Colonic mucosa (tissue), 4 donors: ENCODE results near the gene SPRED3. TPM values are rescaled to one million over a fixed set of nuclear protein-coding genes. Genes with fewer than 3 reads are reported as not detected.
"Not testable (repeated sequence)": the region's sequence is repeated elsewhere in the genome, so short reads cannot be mapped to it uniquely, and the experiment has no call there.

Experiments used
- DNase-seq: peaks from one replicate; pipeline ENCODE4 v3.0.0-alpha.2; 2020
- H3K27ac ChIP-seq: fragments of 200-600 bp; one replicate; pipeline ENCODE4 v1.8.0; 2021
- H3K27me3 ChIP-seq: fragments of 200-600 bp; one replicate; pipeline ENCODE4 v1.8.0; 2021
- H3K36me3 ChIP-seq: fragments of 200-600 bp; one replicate; pipeline ENCODE4 v1.8.0; 2021
- H3K4me1 ChIP-seq: fragments of 200-600 bp; one replicate; pipeline ENCODE4 v1.8.0; 2021; ENCODE audit warnings: mild to moderate bottlenecking
- H3K4me3 ChIP-seq: fragments of 200-600 bp; one replicate; pipeline ENCODE4 v1.8.0; 2021
- H3K9ac ChIP-seq, 2 donors: one replicate each; pipeline ENCODE4 v1.7.0; 2013; ENCODE audit warnings: control low read depth in 2 of 2, low read depth in 2 of 2, low read length in 2 of 2
- H3K9me3 ChIP-seq: fragments of 200-600 bp; one replicate; pipeline ENCODE4 v1.8.0; 2021
- intact Hi-C: fragments of 100-400 bp; cut with DNase I; formaldehyde crosslinking; loops from one replicate; pipeline ENCODE4 v1.14.1; 2022
- total RNA-seq, 2 donors: library from RNA; stranded (reverse); fragmentation: NEBNext Ultra II Directional in 1 of 2; extraction: Animal tissue kit (Norgen Biotek cat#: 25700) in 1 of 2; gene quantifications; one replicate each; pipeline ENCODE4 v1.2.1, GENCODE V29; 2021
- TF ChIP-seq, protein P1 (sequence below): fragments of 200-600 bp; IDR thresholded peaks from one replicate; pipeline ENCODE4 v1.8.0; 2022; ENCODE audit warnings: antibody characterized with exemption, mild to moderate bottlenecking
- donor health status: healthy.
- donor health status: DM: no; HTN: no; CAD: no.
- donor health status: DM: no; HTN: no; CAD: no.

The SPRED3 gene
- total RNA-seq, 2 donors from 2014 or later, result 0.61 to 0.99 TPM

DNA sequence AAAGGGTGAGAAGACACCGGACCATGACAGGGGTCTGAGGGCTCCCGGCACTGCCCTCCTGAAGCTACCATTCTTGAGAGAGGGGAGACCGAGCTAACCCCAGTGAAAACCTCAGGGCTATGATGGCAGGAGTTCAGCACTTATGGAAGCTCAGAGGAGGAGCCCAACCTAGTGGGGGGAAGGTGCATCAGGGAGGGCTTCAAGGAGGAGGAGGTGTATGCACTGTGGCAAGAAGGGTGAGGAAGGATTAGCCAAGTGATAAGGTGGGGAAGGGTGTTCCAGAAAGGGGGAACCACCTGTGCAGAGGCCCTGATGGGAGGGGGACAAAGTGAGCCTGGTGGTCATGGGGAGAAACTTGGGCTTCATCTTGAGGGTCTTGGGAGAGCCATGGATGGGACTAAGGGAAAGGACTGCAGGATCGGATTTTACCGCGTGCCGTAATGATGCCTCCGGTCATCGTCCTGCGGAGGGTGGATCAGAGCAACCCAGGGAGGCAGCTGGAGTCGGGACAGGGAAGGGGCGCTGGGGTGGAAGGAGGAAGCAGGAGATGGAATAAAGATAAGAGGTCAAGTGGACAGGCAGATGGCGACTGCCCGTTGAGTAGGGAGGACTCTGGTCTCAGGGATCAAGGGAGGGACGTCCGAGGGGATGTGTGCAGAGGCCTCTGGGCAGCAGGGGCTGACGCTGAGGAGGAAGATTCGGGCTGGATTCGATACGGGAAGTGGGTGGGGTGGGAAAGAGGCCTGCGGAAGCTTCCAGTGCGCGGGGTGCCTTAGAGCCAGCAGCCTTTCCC is 27.5 kb upstream of the SPRED3 start:
- Histone ChIP-seq H3K36me3 (no peaks in the 10 kb centered on the region), H3K4me1 (peaks cover 2% of the 10 kb centered on the region), H3K9ac (peak overlapping the region; percentile 34 to 47), H3K27me3 (peaks cover 4% of the 10 kb centered on the region), H3K27ac (no peak overlapping the region), H3K9me3 (no peaks in the 10 kb centered on the region), H3K4me3 (peak overlapping the region; percentile 62)
- no peak for DNase-seq
- intact Hi-C loops, result no loop called here
- TF ChIP-seq, protein P1, sequence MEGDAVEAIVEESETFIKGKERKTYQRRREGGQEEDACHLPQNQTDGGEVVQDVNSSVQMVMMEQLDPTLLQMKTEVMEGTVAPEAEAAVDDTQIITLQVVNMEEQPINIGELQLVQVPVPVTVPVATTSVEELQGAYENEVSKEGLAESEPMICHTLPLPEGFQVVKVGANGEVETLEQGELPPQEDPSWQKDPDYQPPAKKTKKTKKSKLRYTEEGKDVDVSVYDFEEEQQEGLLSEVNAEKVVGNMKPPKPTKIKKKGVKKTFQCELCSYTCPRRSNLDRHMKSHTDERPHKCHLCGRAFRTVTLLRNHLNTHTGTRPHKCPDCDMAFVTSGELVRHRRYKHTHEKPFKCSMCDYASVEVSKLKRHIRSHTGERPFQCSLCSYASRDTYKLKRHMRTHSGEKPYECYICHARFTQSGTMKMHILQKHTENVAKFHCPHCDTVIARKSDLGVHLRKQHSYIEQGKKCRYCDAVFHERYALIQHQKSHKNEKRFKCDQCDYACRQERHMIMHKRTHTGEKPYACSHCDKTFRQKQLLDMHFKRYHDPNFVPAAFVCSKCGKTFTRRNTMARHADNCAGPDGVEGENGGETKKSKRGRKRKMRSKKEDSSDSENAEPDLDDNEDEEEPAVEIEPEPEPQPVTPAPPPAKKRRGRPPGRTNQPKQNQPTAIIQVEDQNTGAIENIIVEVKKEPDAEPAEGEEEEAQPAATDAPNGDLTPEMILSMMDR, result no peak

DNA sequence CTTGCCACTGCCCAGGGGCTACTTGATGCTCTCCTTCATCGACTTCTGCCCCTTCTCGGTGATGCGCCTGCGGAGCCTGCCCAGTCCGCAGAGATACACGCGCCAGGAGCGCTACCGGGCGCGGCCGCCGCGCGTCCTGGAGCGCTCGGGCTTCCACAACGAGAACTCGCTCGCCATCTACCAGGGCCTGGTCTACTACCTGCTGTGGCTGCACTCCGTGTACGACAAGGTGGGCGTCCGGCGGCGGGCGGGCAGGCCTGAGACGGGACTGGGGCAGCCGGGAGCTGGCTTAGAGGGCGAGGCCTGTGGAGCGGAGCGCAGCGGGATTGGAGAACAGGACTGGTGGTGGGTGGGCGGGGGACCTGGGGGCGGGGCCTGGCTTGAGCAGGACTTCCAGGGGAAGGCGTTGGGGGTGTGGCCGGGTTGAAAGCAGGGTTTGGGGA is 26.8 kb upstream of the SPRED3 start:
- peak overlapping the region; percentile 60 for H3K27ac ChIP-seq

DNA sequence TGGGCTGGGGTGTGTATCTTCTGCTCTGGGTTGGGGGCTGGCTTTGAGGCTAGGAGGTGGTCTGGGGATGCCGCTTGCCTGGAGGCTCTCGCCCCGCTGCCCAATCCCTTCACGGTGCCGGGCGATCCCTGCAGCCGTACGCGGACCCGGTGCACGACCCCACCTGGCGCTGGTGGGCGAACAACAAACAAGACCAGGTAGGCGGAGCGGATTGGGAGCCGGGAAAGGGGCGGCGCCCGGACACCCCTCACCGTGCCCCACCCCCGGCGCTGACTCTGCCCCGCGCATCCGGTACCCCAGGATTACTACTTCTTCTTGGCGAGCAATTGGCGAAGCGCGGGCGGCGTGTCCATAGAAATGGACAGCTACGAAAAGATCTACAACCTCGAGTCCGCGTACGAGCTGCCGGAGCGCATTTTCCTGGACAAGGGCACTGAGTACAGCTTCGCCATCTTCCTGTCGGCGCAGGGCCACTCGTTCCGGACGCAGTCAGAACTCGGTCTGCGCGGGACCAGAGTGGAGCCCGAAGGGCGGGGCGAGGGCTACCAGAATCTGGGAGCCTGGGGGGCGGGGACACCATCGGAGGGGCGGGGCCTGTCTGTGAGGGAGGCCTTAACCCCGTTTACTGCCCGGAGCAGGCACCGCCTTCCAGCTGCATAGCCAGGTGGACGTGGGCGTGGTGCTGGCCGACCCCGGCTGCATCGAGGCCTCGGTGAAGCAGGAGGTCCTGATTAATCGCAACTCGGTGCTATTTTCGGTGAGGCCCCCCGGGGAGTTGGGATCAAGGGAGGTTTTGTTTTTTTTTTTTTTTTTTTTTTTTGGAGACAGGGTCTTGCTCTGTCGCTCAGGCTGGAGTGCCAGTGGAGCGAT is 26.2 kb upstream of the SPRED3 start:
- Histone ChIP-seq H3K9ac (peak overlapping the region in 1 of 2 donors; percentile 34), H3K27ac (peak overlapping the region; percentile 60), H3K36me3 (no peaks in the 10 kb centered on the region), H3K4me3 (peak overlapping the region; percentile 62), H3K27me3 (peaks cover 4% of the 10 kb centered on the region), H3K9me3 (no peaks in the 10 kb centered on the region), H3K4me1 (peaks cover 2% of the 10 kb centered on the region)
- peak; percentile 95 for DNase-seq
- TF ChIP-seq, protein P1, result no peak
- intact Hi-C loops, result no loop called here

More for the DNA sequence above, 26.8 kb upstream of the SPRED3 start:
- TF ChIP-seq, protein P1, result no peak
- no peaks in the 10 kb centered on the region for H3K36me3 ChIP-seq
- peaks cover 2% of the 10 kb centered on the region for H3K4me1 ChIP-seq
- H3K9me3 ChIP-seq, result no peaks in the 10 kb centered on the region
- DNase-seq, result peak; percentile 84
- peaks cover 4% of the 10 kb centered on the region for H3K27me3 ChIP-seq
- H3K4me3 ChIP-seq, result peak overlapping the region; percentile 62
- H3K9ac ChIP-seq, result peak overlapping the region; percentile 34 to 47
- intact Hi-C loops, result no loop called here

DNA sequence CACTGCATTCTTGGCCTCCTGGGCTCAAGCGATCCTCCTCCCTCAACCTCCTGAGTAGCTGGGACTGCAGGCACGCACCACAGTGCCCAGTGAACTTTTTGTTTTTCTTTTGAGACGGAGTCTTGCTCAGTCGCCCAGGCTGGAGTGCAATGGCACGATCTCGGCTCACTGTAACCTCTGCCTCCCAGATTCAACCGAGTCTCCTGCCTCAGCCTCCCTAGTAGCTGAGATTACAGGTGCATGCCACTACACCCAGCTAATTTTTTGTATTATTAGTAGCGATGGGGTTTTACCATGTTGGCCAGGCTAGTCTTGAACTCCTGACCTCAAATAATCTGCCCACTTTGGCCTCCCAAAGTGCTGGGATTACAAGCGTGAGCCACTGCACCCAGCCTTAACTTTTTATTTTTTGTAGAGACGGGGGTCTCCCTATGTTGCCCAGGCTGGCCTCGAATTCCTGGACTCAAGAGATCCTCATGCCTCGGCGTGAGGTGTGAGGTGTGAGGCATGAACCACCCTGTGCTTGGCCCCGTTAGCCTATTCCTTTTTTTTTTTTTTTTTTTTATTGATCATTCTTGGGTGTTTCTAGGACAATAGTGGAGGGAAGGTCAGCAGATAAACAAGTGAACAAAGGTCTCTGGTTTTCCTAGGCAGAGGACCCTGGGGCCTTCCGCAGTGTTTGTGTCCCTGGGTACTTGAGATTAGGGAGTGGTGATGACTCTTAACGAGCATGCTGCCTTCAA is 25.4 kb upstream of the SPRED3 start:
- H3K36me3 ChIP-seq, H3K9me3 ChIP-seq, H3K27ac ChIP-seq, H3K9ac ChIP-seq, H3K27me3 ChIP-seq, intact Hi-C loops, DNase-seq, H3K4me1 ChIP-seq: not testable (repeated sequence)
- H3K4me3 ChIP-seq, result peak overlapping the region; percentile 62

DNA sequence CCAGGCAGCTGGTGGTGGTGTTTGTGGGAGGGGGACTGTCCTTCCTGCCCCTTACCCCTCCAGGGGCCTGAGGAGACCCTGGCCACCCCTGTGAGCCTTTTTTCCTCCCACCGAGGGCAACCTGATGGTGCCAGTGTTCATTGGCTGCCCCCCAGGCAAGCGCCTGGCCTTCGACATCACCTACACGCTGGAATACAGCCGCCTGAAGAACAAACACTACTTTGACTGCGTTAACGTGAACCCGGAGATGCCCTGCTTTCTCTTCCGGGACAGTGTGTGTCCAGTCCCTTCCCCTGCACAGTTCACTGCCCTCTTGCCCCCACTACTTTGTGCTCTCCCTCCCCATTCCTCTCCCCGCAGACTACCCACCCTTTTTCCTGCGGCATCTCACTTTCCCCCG is 21.5 kb upstream of the SPRED3 start:
- intact Hi-C loops, result no loop called here
- no peaks in the 10 kb centered on the region for H3K9me3 ChIP-seq
- peaks cover 2% of the 10 kb centered on the region for H3K4me1 ChIP-seq
- TF ChIP-seq, protein P1, result no peak
- no peak overlapping the region for H3K4me3 ChIP-seq
- H3K9ac ChIP-seq, result no peak overlapping the region
- no peaks in the 10 kb centered on the region for H3K27me3 ChIP-seq
- no peak for DNase-seq
- no peak overlapping the region for H3K27ac ChIP-seq
- no peaks in the 10 kb centered on the region for H3K36me3 ChIP-seq
